Urinary bladder (tissue), 4 donors: Measurements from ENCODE around the gene FUT3. TPM values are rescaled to one million over a fixed set of nuclear protein-coding genes. Genes with fewer than 3 reads are reported as not detected.
"Not testable (repeated sequence)": the region's sequence is repeated elsewhere in the genome, so short reads cannot be mapped to it uniquely, and the experiment has no call there.

Experiments used
- DNase-seq: peaks from one replicate; pipeline ENCODE4 v3.0.0-alpha.2; 2015; ENCODE audit errors: extremely low spot score
- H3K27ac ChIP-seq: one replicate; pipeline ENCODE4 v1.5.1; 2013; ENCODE audit warnings: low read depth, mild to moderate bottlenecking, moderate library complexity
- H3K36me3 ChIP-seq: one replicate; pipeline ENCODE4 v1.6.1; 2013; ENCODE audit warnings: mild to moderate bottlenecking, moderate library complexity; ENCODE audit not compliant: insufficient read depth
- H3K4me1 ChIP-seq: one replicate; pipeline ENCODE4 v1.6.1; 2013; ENCODE audit warnings: mild to moderate bottlenecking, moderate library complexity; ENCODE audit not compliant: insufficient read depth
- H3K4me3 ChIP-seq: one replicate; pipeline ENCODE4 v1.5.1; 2013; ENCODE audit warnings: low read depth, low read length
- WGBS: extraction: QIAGEN DNeasy Blood & Tissue Kit; methylation state at CpG from one replicate; pipeline ENCODE4 v1.1.7; 2013; 5-methylcytosine and 5-hydroxymethylcytosine counted together
- polyA plus RNA-seq: library from polyadenylated mRNA; stranded (reverse); fragments of 200-250 nt; gene quantifications from one replicate; pipeline ENCODE4 v1.2.3, GENCODE V29; 2013
- total RNA-seq: library from RNA; depleted of rRNA; stranded (reverse); fragments of >200 nt; gene quantifications from one replicate; pipeline ENCODE4 v1.2.3, GENCODE V29; 2014
- donor health status: healthy with polysubstance abuse.
- donor health status: healthy.

Gene FUT3
- total and polyA plus RNA-seq, 2 donors = 0.29 to 0.63 TPM

GRCh38 chr19:5874496-5874895 lies 23.2 kb upstream of the FUT3 start:
- WGBS = 81% methylated on average over 7 of the region's 7 CpGs
- H3K4me1 ChIP-seq, H3K27ac ChIP-seq, DNase-seq, H3K36me3 ChIP-seq, H3K4me3 ChIP-seq: not testable (repeated sequence)

DNA sequence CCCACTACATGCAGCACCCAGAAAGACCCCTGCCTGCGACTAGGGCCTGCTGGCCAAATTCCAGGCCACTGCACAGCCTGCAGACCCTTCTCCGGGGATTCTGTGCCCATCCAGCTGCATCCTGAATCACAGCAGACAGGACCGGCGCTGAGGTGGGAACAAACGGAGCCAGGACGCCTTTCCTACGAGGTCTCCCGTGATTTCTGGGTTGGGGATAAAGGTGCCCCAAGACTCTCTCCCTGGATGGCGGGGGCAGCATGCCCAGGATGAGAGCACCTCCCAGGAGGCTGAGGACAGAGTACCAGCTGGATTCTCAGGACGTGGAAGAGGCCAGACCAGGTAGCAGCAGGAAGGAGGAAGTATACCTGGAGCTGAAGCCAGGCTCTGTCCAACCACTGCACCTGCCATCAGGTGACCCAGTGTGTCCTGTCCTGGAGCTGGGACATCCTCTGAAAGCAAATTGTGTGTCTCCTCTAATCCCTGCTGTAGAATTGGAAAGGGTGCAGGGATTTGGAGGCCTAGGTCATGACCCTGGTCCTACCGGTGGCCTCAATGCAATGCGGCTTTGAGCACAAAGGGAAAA lies 22.5 kb upstream of the FUT3 start:
- Histone ChIP-seq H3K27ac (no peak overlapping the region), H3K4me3 (no peak overlapping the region), H3K36me3 (no peaks in the 10 kb centered on the region), H3K4me1 (no peaks in the 10 kb centered on the region)
- 90% methylated on average over 12 of the region's 12 CpGs for WGBS
- no peak for DNase-seq

GRCh38 chr19:5870986-5871394 lies 19.7 kb upstream of the FUT3 start:
- WGBS = 63% methylated on average over 12 of the region's 12 CpGs
- H3K36me3 ChIP-seq = no peaks in the 10 kb centered on the region
- no peaks in the 10 kb centered on the region for H3K4me1 ChIP-seq
- no peak overlapping the region for H3K27ac ChIP-seq
- no peak overlapping the region for H3K4me3 ChIP-seq
- no peak for DNase-seq

- no peak overlapping the region for H3K4me3 ChIP-seq
- no peaks in the 10 kb centered on the region for H3K4me1 ChIP-seq
- H3K36me3 ChIP-seq = no peaks in the 10 kb centered on the region
- no peak overlapping the region for H3K27ac ChIP-seq
- DNase-seq = no peak
- WGBS = 86% methylated on average over 31 of the region's 31 CpGs
Measured at GRCh38 chr19:5867201-5868136, 16.2 kb upstream of the FUT3 start.

- no peak for DNase-seq
- 80% methylated on average over 11 of the region's 11 CpGs for WGBS
- no peak overlapping the region for H3K27ac ChIP-seq
- no peaks in the 10 kb centered on the region for H3K4me1 ChIP-seq
- no peaks in the 10 kb centered on the region for H3K36me3 ChIP-seq
- H3K4me3 ChIP-seq = no peak overlapping the region
Measured at GRCh38 chr19:5865772-5866171, 14.5 kb upstream of the FUT3 start.

DNA sequence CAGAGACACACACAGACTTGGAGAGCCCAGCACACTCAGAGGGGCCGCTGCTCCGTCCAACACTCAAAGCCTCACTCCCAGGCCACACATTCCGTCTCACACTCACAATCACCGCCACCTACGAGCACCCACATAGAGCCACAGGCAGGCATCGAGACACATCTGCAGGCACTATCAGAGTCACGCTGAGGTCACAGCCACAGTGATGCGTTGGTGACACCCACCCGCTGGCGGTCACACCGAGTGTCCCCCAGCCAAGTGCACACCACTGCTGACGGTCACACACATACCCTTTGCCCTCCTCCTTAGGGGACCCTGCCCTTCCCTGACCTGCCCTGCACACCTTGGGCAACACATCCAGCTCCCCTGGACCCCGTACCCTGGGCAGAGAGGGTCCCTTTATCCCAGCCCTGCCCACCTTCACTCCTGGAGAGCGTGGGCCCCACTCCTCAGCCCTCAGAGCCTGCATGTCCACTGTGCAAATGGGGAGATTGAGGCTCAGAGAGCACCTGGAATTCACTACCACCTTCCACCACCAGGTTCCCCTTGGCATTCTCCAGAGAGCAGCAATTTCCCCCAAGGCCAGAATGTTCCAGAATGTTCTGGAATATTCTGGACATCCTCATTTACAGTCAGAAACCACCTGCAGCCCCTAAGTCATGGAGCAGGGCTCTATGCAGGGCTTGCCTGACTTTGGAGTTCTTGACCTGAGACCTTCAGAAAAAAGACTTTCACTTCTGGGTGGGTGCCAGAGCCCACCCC lies 13.7 kb upstream of the FUT3 start:
- 87% methylated on average over 14 of the region's 14 CpGs for WGBS
- no peaks in the 10 kb centered on the region for H3K4me1 ChIP-seq
- no peak overlapping the region for H3K27ac ChIP-seq
- H3K4me3 ChIP-seq = no peak overlapping the region
- H3K36me3 ChIP-seq = no peaks in the 10 kb centered on the region
- DNase-seq = no peak

DNA sequence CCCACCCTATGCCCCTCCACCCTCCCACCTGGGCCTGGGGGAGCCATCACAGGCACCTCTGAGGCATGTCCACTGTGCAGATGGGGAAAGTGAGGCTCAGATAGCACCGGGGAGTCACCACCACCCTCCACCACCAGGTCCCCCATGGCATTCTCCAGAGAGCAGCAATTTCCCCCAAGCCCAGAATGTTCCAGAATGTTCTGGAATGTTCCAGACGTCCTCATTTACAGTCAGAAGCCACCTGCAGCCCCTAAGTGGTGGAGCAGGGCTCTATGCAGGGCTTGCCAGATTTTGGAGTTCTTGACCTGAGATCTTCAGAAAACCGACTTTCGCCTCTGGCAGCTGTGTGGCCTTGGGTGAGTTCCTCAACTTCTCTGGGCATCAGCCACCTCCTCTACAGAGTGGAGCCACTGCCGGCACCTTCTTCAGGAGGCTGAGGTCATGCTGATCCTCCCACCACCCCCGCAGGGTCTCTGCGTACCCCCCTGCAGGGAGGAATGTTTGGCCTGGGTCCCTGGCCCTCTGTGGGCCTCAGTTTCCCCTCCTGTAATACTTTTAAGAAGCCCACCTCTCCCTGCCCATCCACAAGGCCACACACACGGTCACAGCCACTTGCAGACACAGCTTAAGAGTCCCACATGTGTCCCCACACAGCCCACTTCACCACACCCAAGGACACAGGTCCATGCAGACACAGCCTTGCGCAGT lies 12.9 kb upstream of the FUT3 start:
- 82% methylated on average over 9 of the region's 9 CpGs for WGBS
- H3K27ac ChIP-seq = no peak overlapping the region
- H3K4me1 ChIP-seq = no peaks in the 10 kb centered on the region
- no peak overlapping the region for H3K4me3 ChIP-seq
- no peak for DNase-seq
- H3K36me3 ChIP-seq = no peaks in the 10 kb centered on the region

- DNase-seq = no peak
Measured at GRCh38 chr19:5863030-5863665, 11.9 kb upstream of the FUT3 start.

DNA sequence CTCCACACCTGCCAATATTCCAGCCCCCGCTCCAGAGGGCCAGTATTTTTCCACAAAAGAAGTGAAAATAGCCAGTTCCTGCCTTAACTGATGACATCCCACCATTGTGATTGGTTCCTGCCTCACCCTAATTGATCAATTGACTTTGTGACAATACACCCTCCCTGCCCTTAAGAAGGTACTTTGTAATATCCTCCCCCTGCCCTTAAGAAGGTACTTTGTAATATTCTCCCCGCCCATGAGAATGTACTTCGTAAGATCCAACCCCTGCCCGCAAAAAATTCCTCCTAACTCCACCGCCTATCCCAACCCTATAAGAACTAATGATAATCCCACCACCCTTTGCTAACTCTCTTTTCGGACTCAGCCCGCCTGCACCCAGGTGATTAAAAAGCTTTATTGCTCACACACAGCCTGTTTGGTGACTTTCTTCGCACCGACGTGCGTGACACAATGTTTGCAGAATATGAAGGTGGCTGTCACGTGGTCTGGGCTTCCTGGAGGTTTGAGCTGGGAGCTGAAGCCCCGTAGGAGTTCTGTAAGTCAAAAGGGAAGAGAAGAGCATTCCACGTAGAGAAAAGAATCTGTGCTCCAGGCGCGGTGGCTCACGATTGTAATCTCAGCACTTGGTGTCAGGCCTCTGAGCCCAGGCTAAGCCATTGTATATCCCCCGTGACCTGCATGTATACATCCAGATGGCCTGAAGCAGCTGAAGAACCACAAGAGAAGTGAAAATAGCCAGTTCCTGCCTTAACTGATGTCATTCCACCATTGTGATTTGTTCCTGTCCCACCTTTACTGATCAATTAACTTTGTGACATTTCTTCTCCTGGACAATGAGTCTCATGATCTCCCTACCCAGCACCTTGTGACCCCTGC lies 6.2 kb upstream of the FUT3 start:
- DNase-seq = no peak
- 83% methylated on average over 18 of the region's 18 CpGs for WGBS

More at GRCh38 chr19:5863030-5863665, 11.9 kb upstream of the FUT3 start:
- H3K4me3 ChIP-seq = no peak overlapping the region
- no peaks in the 10 kb centered on the region for H3K4me1 ChIP-seq
- WGBS = 58% methylated on average over 11 of the region's 11 CpGs
- H3K27ac ChIP-seq = no peak overlapping the region
- no peaks in the 10 kb centered on the region for H3K36me3 ChIP-seq

GRCh38 chr19:5855151-5855550 lies 3.9 kb upstream of the FUT3 start:
- not testable (repeated sequence) for H3K36me3 ChIP-seq, DNase-seq, H3K27ac ChIP-seq, H3K4me3 ChIP-seq, H3K4me1 ChIP-seq
- 74% methylated on average over 9 of the region's 9 CpGs for WGBS

More for the DNA sequence above, 6.2 kb upstream of the FUT3 start:
- Histone ChIP-seq H3K4me1 (no peaks in the 10 kb centered on the region), H3K27ac (no peak overlapping the region), H3K4me3 (no peak overlapping the region), H3K36me3 (no peaks in the 10 kb centered on the region)

DNA sequence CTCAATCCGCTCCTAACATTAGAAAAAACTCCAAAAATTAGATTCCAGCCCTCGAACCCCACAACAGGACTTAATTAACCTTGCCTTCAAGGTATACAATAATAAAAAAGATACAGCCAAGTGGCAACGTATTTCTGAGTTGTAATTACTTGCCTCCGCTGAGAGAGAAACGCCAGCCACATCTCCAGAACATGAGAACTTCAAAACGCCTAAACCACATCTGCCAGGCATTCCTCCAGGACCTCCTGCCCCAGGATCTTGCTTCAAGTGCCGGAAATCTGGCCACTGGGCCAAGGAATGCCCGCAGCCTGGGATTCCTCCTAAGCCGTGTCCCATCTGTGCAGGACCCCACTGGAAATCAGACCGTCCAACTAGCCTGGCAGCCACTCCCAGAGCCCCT lies 2.9 kb upstream of the FUT3 start:
- H3K4me3 ChIP-seq, H3K4me1 ChIP-seq, H3K36me3 ChIP-seq, DNase-seq, H3K27ac ChIP-seq: not testable (repeated sequence)
- 81% methylated on average over 10 of the region's 10 CpGs for WGBS

DNA sequence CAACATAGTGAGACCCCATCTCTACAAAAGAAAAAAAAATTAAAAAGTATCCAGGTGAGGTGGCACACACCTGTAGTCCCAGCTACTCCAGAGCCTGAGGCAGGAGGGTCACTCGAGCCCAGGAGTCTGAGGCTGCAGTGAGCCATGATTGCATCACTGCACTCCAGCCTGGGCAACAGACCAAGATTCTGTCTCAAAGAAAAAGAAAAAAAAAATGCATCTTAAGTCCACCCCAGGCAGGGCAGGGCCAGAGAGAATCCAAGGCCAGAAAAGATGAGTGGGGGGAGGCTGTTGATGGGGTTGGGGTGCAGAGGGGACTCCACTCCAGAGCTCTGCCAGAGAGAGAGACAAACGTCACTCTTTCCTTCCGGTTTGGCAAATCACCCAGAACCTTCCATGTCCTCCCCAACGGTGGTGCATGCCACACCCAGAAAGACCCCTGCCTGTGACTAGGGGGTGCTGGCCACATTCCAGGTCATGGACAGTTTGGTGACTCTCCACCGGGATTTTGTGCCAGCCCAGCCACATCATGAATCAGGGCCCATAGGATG lies 431 bp downstream of the FUT3 start:
- Histone ChIP-seq H3K4me3 (no peak overlapping the region), H3K36me3 (no peaks in the 10 kb centered on the region), H3K4me1 (no peaks in the 10 kb centered on the region), H3K27ac (no peak overlapping the region)
- 12% methylated on average over 5 of the region's 5 CpGs for WGBS
- no peak for DNase-seq
